HepG2 (cell line): ENCODE data around the gene RIT2. TPM values are rescaled to one million over a fixed set of nuclear protein-coding genes. Genes with fewer than 3 reads are reported as not detected.

Experiments used
- ATAC-seq: fragments of 200-7000 bp; cut with Tn5 transposase; 3 replicates; pipeline ENCODE4 v1.9.1; 2020; ENCODE audit warnings: mild to moderate bottlenecking, moderate library complexity
- Bru-seq: library from RNA; stranded (reverse); fragments of 400-500 nt; gene quantifications from one replicate; lab custom pipeline; 2021; lab: Mats Ljungman, UMichigan
- BruChase-seq, 2 experiments: library from RNA; stranded (reverse); fragments of 400-500 nt; gene quantifications; one replicate each; lab custom pipeline; 2021; lab: Mats Ljungman, UMichigan
- BruUV-seq: library from RNA; stranded (reverse); fragments of 400-500 nt; replicated peaks from 2 replicates; lab custom pipeline; 2021; lab: Mats Ljungman, UMichigan
- CTCF ChIA-PET: fragments of 300-600 bp; formaldehyde crosslinking; extraction: SDS; loops from one replicate; lab custom pipeline; 2021; ENCODE audit warnings: low total read pairs, inconsistent platforms, low intra/inter-chr PET ratio; lab: Yijun Ruan, JAX
- POLR2A ChIA-PET: fragments of 350-600 bp; sonication (Branson Sonifier 250); formaldehyde crosslinking; loops from one replicate; lab custom pipeline; 2020; ENCODE audit warnings: antibody characterized with exemption, inconsistent platforms; lab: Yijun Ruan, JAX
- DNase-seq: peaks from one replicate; pipeline ENCODE4 v3.0.0-alpha.2; 2015; ENCODE audit warnings: low spot score
- FAIRE-seq: peaks from 3 replicates; lab custom pipeline; 2011; peaks lifted over from hg19 to GRCh38; lab: Jason Lieb, UNC
- H2AFZ ChIP-seq: one replicate; pipeline ENCODE4 v1.6.1; 2011; ENCODE audit warnings: low read length, inconsistent platforms
- H3K27ac ChIP-seq: fragments of 300-600 bp; 3 replicates; pipeline ENCODE4 v1.8.0; 2011; ENCODE audit warnings: mixed run types, mild to moderate bottlenecking, mixed read lengths, low read length, inconsistent platforms; ENCODE audit not compliant: insufficient read depth; ENCODE audit errors: extremely low read length
- H3K27me3 ChIP-seq, 2 experiments: fragments of 200-600 bp in 1 of 2; 2 replicates in 1 of 2; 3 replicates in 1 of 2; pipeline versions ENCODE4 v1.6.0 to v1.8.0; 2011; ENCODE audit warnings: low read length in 2 of 2, mild to moderate bottlenecking in 2 of 2, moderate library complexity in 2 of 2, inconsistent platforms in 1 of 2; ENCODE audit not compliant: insufficient read depth in 2 of 2, control insufficient read depth in 1 of 2
- H3K36me3 ChIP-seq, 2 experiments: fragments of 200-600 bp in 1 of 2; replicated peaks in 1 of 2; 2 replicates in 1 of 2; 3 replicates in 1 of 2; pipeline versions ENCODE4 v1.5.1 to v1.8.0; 2011; ENCODE audit warnings: low read length in 2 of 2, inconsistent platforms in 1 of 2; ENCODE audit not compliant: insufficient read depth in 2 of 2, control insufficient read depth in 1 of 2
- H3K4me1 ChIP-seq: 2 replicates; pipeline ENCODE4 v1.5.1; 2012; ENCODE audit warnings: low read length, inconsistent platforms; ENCODE audit not compliant: insufficient read depth
- H3K4me2 ChIP-seq: 2 replicates; pipeline ENCODE4 v1.6.0; 2011; ENCODE audit warnings: low read depth, low read length, inconsistent platforms
- H3K4me3 ChIP-seq, 3 experiments: fragments of 200-600 bp in 1 of 3; sonication (generic), shearing (Covaris generic) in 1 of 3; replicated peaks in 1 of 3; 2 replicates each; pipeline ENCODE4 v1.5.1; 2011 to 2016; ENCODE audit warnings: low read length in 3 of 3, inconsistent platforms in 2 of 3, low read depth in 2 of 3, mild to moderate bottlenecking in 2 of 3, control low read depth in 1 of 3, mixed read lengths in 1 of 3; ENCODE audit not compliant: insufficient read depth in 1 of 3
- H3K79me2 ChIP-seq: one replicate; pipeline ENCODE4 v1.6.1; 2011; ENCODE audit warnings: low read length, inconsistent platforms; ENCODE audit not compliant: insufficient read depth
- H3K9ac ChIP-seq: 2 replicates; pipeline ENCODE4 v1.6.0; 2011; ENCODE audit warnings: mild to moderate bottlenecking, low read depth, low read length, inconsistent platforms; ENCODE audit not compliant: insufficient read depth
- H3K9me3 ChIP-seq: 2 replicates; pipeline ENCODE4 v1.5.1; 2012; ENCODE audit warnings: mild to moderate bottlenecking, low read length
- H4K20me1 ChIP-seq: 2 replicates; pipeline ENCODE4 v1.6.0; 2011; ENCODE audit warnings: inconsistent platforms, mild to moderate bottlenecking, low read length, moderate library complexity; ENCODE audit not compliant: insufficient read depth
- BRF2 ChIP-seq: sonication (generic); formaldehyde crosslinking; IDR thresholded peaks from 2 replicates; pipeline ENCODE4 v1.8.1; 2022; ENCODE audit warnings: mild to moderate bottlenecking, missing genetic modification reagents
- ESRRA ChIP-seq: sonication (generic); formaldehyde crosslinking; IDR thresholded peaks from 2 replicates; pipeline ENCODE4 v1.5.1; 2020; ENCODE audit warnings: mild to moderate bottlenecking, low read depth, missing genetic modification reagents
- IRX3 ChIP-seq: sonication (generic); formaldehyde crosslinking; IDR thresholded peaks from 2 replicates; pipeline ENCODE4 v1.8.1; 2023; ENCODE audit warnings: mild to moderate bottlenecking, low read depth, missing genetic modification reagents, borderline replicate concordance
- JUNB ChIP-seq: sonication (generic); formaldehyde crosslinking; IDR thresholded peaks from 2 replicates; pipeline ENCODE4 v1.8.0; 2022; ENCODE audit warnings: missing genetic modification reagents, mild to moderate bottlenecking, borderline replicate concordance
- NBN ChIP-seq: fragments of 450-650 bp; conservative IDR thresholded peaks from 2 replicates; pipeline ENCODE4 v1.6.1; 2017
- PRMT3 ChIP-seq: sonication (generic); formaldehyde crosslinking; IDR thresholded peaks from 2 replicates; pipeline ENCODE4 v1.8.1; 2022; ENCODE audit warnings: low read depth, mild to moderate bottlenecking, moderate library complexity, missing genetic modification reagents, borderline replicate concordance
- SIX1 ChIP-seq: sonication (generic); formaldehyde crosslinking; IDR thresholded peaks from 2 replicates; pipeline ENCODE4 v1.4.0; 2020; ENCODE audit warnings: missing genetic modification reagents, borderline replicate concordance
- TBX3 ChIP-seq: fragments of 450-650 bp; IDR thresholded peaks from 2 replicates; pipeline ENCODE4 v1.6.1; 2017; ENCODE audit warnings: antibody characterized with exemption, mild to moderate bottlenecking, inconsistent platforms, borderline replicate concordance
- ZBTB42 ChIP-seq: sonication (generic); formaldehyde crosslinking; IDR thresholded peaks from 2 replicates; pipeline ENCODE4 v1.5.0; 2020; ENCODE audit warnings: mild to moderate bottlenecking, missing genetic modification reagents
- ZBTB44 ChIP-seq: sonication (generic); formaldehyde crosslinking; IDR thresholded peaks from 2 replicates; pipeline ENCODE4 v1.4.0; 2020; ENCODE audit warnings: missing genetic modification reagents
- ZKSCAN1 ChIP-seq: fragments of 150-350 bp; IDR thresholded peaks from 2 replicates; pipeline ENCODE4 v1.6.1; 2014; ENCODE audit warnings: low read length
- ZNF333 ChIP-seq: sonication (generic); formaldehyde crosslinking; IDR thresholded peaks from 2 replicates; pipeline ENCODE4 v1.4.0; 2020; ENCODE audit warnings: mild to moderate bottlenecking, missing genetic modification reagents, borderline replicate concordance
- ZNF549 ChIP-seq: sonication (generic); formaldehyde crosslinking; IDR thresholded peaks from 2 replicates; pipeline ENCODE4 v1.5.0; 2020; ENCODE audit warnings: missing genetic modification reagents
- ZNF570 ChIP-seq: sonication (generic); formaldehyde crosslinking; IDR thresholded peaks from 2 replicates; pipeline ENCODE4 v1.4.0; 2020; ENCODE audit warnings: mild to moderate bottlenecking, missing genetic modification reagents, borderline replicate concordance
- ZNF589 ChIP-seq: sonication (generic); formaldehyde crosslinking; conservative IDR thresholded peaks from 2 replicates; pipeline ENCODE4 v1.8.0; 2022; ENCODE audit warnings: mild to moderate bottlenecking, moderate library complexity, missing genetic modification reagents
- ZNF720 ChIP-seq: sonication (generic); formaldehyde crosslinking; IDR thresholded peaks from 2 replicates; pipeline ENCODE4 v1.4.0; 2020; ENCODE audit warnings: missing genetic modification reagents
- ZNF766 ChIP-seq: sonication (generic); formaldehyde crosslinking; IDR thresholded peaks from 2 replicates; pipeline ENCODE4 v1.5.0; 2020; ENCODE audit warnings: missing genetic modification reagents, borderline replicate concordance
- WGBS: methylation state at CpG from one replicate; pipeline ENCODE4 v1.1.6; 2017; ENCODE audit warnings: low lambda C conversion rate; 5-methylcytosine and 5-hydroxymethylcytosine counted together
- in situ Hi-C: cut with HindIII; loops from 2 replicates; pipeline ENCODE4 v1.10.0; 2017; ENCODE audit warnings: low pct_unique_long_range_greater_than_20kb; ENCODE audit not compliant: extremely low pct_ligation_motif_present
- intact Hi-C: fragments of 100-400 bp; cut with micrococcal nuclease; formaldehyde crosslinking; loops from one replicate; pipeline ENCODE4 v1.10.0; 2022; ENCODE audit not compliant: unreplicated experiment
- long read RNA-seq, 2 experiments: library from RNA in 1 of 2; library from polyadenylated mRNA in 1 of 2; stranded (forward) in 1 of 2; unstranded in 1 of 2; transcript quantifications; one replicate each; pipeline ENCODE4 v2.0.0, GENCODE V29; 2019 to 2022
- polyA minus RNA-seq, 3 experiments: library from RNA; depleted of rRNA, polyadenylated mRNA; stranded (reverse); fragments of >200 nt; gene quantifications; 2 replicates each; pipeline ENCODE4 v1.2.3, GENCODE V29; 2011; ENCODE audit warnings: low replicate concordance in 1 of 3
- polyA plus RNA-seq, 8 experiments: library from polyadenylated mRNA; depleted of rRNA in 3 of 8; stranded (reverse) in 7 of 8; unstranded in 1 of 8; fragments of >200 nt; fragmentation: Illumina TruSeq in 4 of 8; extraction: Trizol in 4 of 8; gene quantifications; 2 replicates each; pipeline versions ENCODE4 v1.2.1 to v1.2.3, GENCODE V29; 2011 to 2016; ENCODE audit warnings: low read depth in 4 of 8, missing spikeins in 1 of 8, mixed read lengths in 1 of 8; ENCODE audit not compliant: insufficient read depth in 1 of 8
- total RNA-seq, 5 experiments: library from RNA; depleted of rRNA; stranded (reverse); fragments of >200 nt; fragmentation: Illumina TruSeq; extraction: Trizol; gene quantifications; 2 replicates each; pipeline ENCODE4 v1.2.3, GENCODE V29; 2016; ENCODE audit warnings: low read depth in 1 of 5

The RIT2 gene
- total RNA-seq (2016; rRNA removed; fragmentation: Illumina TruSeq; extraction: Trizol): not detected in 2 replicates
- not detected in 2 replicates for total RNA-seq (2016; cell fraction: cytosol; rRNA removed; fragmentation: Illumina TruSeq; extraction: Trizol; ENCODE audit: low read depth)
- total RNA-seq (2016; cell fraction: insoluble cytoplasmic fraction; rRNA removed; fragmentation: Illumina TruSeq; extraction: Trizol): not detected in 2 replicates
- total RNA-seq (2016; cell fraction: membrane; rRNA removed; fragmentation: Illumina TruSeq; extraction: Trizol): not detected in 2 replicates
- total RNA-seq (2016; cell fraction: nucleus; rRNA removed; fragmentation: Illumina TruSeq; extraction: Trizol): not detected in 2 replicates
- not detected in 2 replicates for polyA plus RNA-seq (2011; rRNA removed)
- polyA plus RNA-seq (2011; cell fraction: cytosol; rRNA removed): not detected in 2 replicates
- polyA plus RNA-seq (2011; cell fraction: nucleus; rRNA removed): not detected in 2 replicates
- not detected in 2 replicates for polyA plus RNA-seq (2012)
- polyA plus RNA-seq (2016; cell fraction: cytosol; fragmentation: Illumina TruSeq; extraction: Trizol; ENCODE audit: low read depth): not detected in 2 replicates
- polyA plus RNA-seq (2016; cell fraction: insoluble cytoplasmic fraction; fragmentation: Illumina TruSeq; extraction: Trizol; ENCODE audit: low read depth): not detected in 2 replicates
- not detected in 2 replicates for polyA plus RNA-seq (2016; cell fraction: membrane; fragmentation: Illumina TruSeq; extraction: Trizol; ENCODE audit: low read depth)
- polyA plus RNA-seq (2016; cell fraction: nucleus; fragmentation: Illumina TruSeq; extraction: Trizol; ENCODE audit: insufficient read depth, low read depth): not detected in 2 replicates
- not detected in 2 replicates for polyA minus RNA-seq (2011; rRNA and poly(A)+ RNA removed; ENCODE audit: low replicate concordance)
- not detected in 2 replicates for polyA minus RNA-seq (2011; cell fraction: cytosol; rRNA and poly(A)+ RNA removed)
- polyA minus RNA-seq (2011; cell fraction: nucleus; rRNA and poly(A)+ RNA removed): not detected in 2 replicates
- Bru-seq, nascent RNA: not detected
- not detected for BruChase-seq, experiment 1, labeled RNA remaining after a 6-hour chase
- BruChase-seq, experiment 2, labeled RNA remaining after a 2-hour chase: not detected
- long read RNA-seq, experiment 1: 0 reads
- long read RNA-seq, experiment 2: 0 reads

- FAIRE-seq: no peak
- WGBS: 14% methylated on average over 18 of the region's 18 CpGs
- no peaks in the 10 kb centered on the region for H3K4me1 ChIP-seq
- TF ChIP-seq TBX3 (no peak), JUNB (CRISPR knock-in tag) (no peak), BRF2 (CRISPR knock-in tag) (no peak), ESRRA (CRISPR knock-in tag) (no peak), ZBTB42 (no peak), ZNF333 (CRISPR knock-in tag) (no peak), SIX1 (CRISPR knock-in tag) (no peak), ZNF589 (no peak), NBN (no peak), ZNF549 (CRISPR knock-in tag) (no peak), ZNF766 (CRISPR knock-in tag) (no peak), IRX3 (CRISPR knock-in tag) (no peak), ZBTB44 (no peak), PRMT3 (no peak), ZKSCAN1 (no peak), ZNF720 (CRISPR knock-in tag) (no peak), ZNF570 (CRISPR knock-in tag) (no peak)
- TF ChIP-seq, all 625 proteins: peak for 0
- POLR2A ChIA-PET: no interaction called here
- ATAC-seq (no peak), DNase-seq (no peak)
- no peak within 1 kb of the TSS for H3K27ac ChIP-seq
- no peak within 1 kb of the TSS for H3K9ac ChIP-seq
- intact Hi-C loops: no loop called here
- BruUV-seq: no TSS peak
- no peak within 1 kb of the TSS for H2AFZ ChIP-seq
- H3K4me2 ChIP-seq: no peak within 1 kb of the TSS
- no peaks in the 10 kb centered on the region for H3K36me3 ChIP-seq
- H3K9me3 ChIP-seq: no peaks in the 10 kb centered on the region
- no peaks in the 10 kb centered on the region for H3K79me2 ChIP-seq
- in situ Hi-C loops: no loop called here
- H3K4me3 ChIP-seq: no peak within 1 kb of the TSS
- no peaks in the 10 kb centered on the region for H4K20me1 ChIP-seq
- no peaks in the 10 kb centered on the region for H3K27me3 ChIP-seq
- CTCF ChIA-PET: no interaction called here
Measured at GRCh38 chr18:43115076-43115921, at the start of gene RIT2. RIT2 (minus strand) TSS chr18:43115685.
